Measurements from ENCODE around the gene GLI2.

- TF ChIP-seq CTCF (IDR thresholded peaks at IDR 0.05) (no peak), EP300 (IDR thresholded peaks at IDR 0.05) (no peak), POLR2AphosphoS5 (IDR thresholded peaks at IDR 0.05) (no peak), POLR2A (IDR thresholded peaks at IDR 0.05; ENCODE audit: low read depth) (no peak)
Observed at GRCh38 chr2:120738786-120739437, 3.2 kb downstream of the GLI2 start.
